Activated CD4-positive, alpha-beta T cell treated with anti-CD3 and anti-CD28 coated beads, Interleukin-2, amount 50 U/mL, for 16 hours (primary cell): Measurements from ENCODE around the gene B4GALNT1.
"Not testable (repeated sequence)": the region's sequence is repeated elsewhere in the genome, so short reads cannot be mapped to it uniquely, and the experiment has no call there.

Source experiments
- DNase-seq: peaks from one replicate; pipeline ENCODE4 v3.0.0-alpha.2; 2020

Gene B4GALNT1

DNA sequence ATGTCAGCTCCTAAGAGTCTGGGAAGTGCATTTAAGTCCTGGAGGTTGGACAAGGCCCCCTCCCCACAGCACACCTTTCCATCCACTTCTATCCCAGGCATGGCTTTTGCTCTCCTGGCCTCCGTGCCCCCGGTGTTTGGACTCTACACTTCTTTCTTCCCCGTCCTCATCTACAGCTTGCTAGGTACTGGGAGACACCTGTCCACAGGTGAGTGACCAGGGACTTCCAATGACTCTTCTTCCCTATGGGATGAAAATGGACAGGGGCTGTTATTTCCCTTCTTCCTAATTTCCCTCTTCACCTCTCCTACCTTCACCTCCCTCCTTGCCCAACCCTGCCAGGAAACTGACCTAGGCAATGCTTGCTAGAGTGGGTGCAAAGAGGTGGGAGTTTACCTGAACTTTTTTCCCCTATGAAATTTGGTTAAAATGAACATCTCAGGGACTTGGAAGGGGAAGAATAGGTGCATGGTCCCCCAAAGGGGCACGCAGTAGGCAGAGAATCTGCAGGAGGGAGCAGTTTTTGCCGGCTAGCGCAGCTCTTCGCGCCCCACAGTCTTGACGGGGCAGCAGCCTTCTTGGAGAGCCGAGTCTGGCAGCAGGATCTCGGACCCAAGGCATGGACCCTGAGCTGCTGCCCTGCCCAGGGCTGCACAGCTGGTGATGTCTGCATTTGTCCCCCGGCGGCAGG, 12.6 kb downstream of the B4GALNT1 start:
- DNase-seq, result no peak

- DNase-seq, result no peak
Measured at GRCh38 chr12:57619434-57620244, 13.4 kb downstream of the B4GALNT1 start.

DNA sequence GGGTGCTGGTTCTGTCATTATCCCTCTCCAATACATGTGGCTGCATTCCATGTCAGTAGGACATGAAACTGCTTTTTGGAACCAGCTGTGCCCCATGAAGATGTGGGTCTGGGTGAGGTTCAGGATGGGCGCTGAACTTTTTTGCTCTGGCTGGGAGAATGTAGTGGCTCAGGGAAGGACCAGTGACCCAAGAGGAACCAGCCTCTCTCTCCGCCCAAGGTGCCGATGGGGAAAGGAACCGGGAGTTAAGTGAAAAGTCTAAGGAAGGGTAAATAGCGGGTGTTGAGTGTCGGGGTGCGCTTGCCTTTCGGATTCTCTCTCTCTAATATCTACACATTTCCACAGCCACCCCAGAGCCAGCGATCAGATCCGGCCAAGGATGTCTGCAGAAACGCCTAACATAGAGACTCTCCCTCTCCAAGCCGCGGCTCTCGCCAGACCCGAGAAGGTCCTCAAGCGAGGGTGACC, 14.0 kb downstream of the B4GALNT1 start:
- no peak for DNase-seq

GRCh38 chr12:57618431-57618830, 14.6 kb downstream of the B4GALNT1 start:
- not testable (repeated sequence) for DNase-seq

GRCh38 chr12:57617942-57618341, 15.1 kb downstream of the B4GALNT1 start:
- DNase-seq, result no peak

DNA sequence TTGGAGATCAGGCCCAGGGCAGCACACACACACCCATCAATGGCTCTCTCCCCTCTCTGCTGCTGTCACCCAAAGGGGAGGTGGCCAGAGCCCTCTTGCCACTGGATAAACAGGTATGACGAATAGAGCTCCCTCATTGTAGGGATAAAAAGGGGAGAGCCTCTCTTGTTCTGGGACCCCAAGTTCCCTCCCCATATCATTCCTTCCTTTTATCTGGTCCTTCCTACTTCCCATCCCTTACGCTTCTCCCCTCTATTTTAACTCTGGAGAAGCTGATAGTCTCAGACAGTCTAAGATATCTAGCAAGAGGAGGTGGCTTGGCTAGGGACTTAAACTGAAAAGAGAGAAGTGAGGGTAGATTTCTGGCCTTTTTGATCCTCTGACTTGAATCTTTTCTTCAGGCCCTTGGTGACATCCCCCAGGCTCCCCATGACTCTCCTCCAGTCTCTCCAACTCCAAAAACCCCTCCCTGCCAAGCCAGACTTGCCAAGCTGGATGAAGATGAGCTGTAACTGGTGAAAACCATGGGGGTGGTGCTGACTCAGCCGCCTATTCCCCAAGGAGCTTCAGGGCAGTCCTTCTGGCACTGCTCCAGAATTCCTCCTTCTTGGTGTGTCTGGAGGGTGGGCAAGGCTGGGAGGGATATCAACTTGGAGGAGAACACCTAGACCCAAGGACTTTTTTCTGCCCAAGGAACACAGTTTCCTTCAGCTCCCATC, 16.5 kb downstream of the B4GALNT1 start:
- DNase-seq, result no peak

GRCh38 chr12:57615637-57616036, 17.4 kb downstream of the B4GALNT1 start:
- no peak for DNase-seq

- DNase-seq, result no peak
Measured at GRCh38 chr12:57614948-57615500, 18.0 kb downstream of the B4GALNT1 start.

DNA sequence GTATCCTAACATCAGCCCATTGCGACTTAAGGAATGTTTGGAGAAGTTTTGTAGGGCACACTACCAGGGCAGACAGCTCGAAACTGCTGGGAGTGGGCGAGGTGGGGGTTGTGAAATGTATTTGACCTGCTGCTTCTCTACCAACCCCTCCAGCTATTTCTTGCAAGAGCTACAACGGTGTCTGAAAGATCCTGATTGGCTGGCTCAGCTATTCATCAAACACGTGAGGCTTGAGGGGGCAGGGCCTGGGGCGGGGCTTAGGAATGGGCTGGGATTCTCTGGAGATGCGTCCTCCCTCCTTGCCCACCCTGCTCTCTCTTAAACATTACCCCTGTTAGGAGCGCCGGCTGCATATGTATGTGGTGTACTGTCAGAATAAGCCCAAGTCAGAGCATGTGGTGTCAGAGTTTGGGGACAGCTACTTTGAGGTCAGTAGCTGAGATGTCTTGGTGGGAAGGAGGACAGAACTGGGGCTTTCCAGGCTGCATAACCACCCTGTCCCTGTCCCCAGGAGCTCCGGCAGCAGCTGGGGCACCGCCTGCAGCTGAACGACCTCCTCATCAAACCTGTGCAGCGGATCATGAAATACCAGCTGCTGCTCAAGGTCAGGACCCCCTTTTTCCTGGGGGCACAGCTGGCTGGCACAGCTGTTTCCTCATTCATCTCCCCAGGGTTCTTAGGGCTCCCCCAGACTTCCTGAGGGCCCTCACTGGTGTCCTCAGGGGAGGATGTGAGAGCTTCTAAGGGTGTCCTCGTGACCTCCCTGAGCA, 18.6 kb downstream of the B4GALNT1 start:
- DNase-seq, result no peak

GRCh38 chr12:57613427-57614109, 19.4 kb downstream of the B4GALNT1 start:
- no peak for DNase-seq

DNA sequence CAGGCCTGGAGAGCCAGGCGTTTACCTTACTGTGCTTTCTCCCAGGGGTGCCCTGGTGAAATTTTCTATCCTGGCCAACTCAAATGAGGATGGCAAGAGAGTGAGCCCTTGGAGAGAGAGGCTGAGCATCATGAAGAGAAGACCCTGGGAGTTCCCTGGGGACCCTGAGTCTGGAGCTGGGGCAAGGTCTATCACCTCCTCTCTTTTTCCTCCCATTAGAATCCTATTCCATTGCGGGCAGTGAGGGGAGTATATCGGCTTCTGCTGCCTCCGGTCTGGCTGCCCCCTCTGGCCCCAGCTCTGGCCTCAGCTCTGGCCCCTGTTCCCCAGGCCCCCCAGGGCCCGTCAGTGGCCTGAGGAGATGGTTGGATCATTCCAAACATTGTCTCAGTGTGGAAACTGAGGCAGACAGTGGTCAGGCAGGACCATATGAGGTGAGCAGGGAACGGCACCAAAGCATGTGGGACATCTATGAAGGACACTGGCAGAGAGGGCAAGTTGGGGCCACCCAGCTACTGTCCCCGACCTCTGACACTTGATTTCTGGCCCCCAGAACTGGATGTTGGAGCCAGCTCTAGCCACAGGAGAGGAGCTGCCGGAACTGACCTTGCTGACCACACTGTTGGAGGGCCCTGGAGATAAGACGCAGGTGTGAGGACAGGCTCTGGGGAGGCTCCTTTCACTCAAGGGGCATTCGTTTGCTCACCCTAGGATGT, 20.1 kb downstream of the B4GALNT1 start:
- no peak for DNase-seq

GRCh38 chr12:57611827-57612710, 20.9 kb downstream of the B4GALNT1 start:
- DNase-seq, result no peak

GRCh38 chr12:57611108-57611826, 21.7 kb downstream of the B4GALNT1 start, which contains the start of gene ARHGEF25:
Gene ARHGEF25, plus strand, starts transcription at chr12:57611435. Its CDS starts 460 bp downstream, at chr12:57611895.
- DNase-seq, result peak; percentile 32

DNA sequence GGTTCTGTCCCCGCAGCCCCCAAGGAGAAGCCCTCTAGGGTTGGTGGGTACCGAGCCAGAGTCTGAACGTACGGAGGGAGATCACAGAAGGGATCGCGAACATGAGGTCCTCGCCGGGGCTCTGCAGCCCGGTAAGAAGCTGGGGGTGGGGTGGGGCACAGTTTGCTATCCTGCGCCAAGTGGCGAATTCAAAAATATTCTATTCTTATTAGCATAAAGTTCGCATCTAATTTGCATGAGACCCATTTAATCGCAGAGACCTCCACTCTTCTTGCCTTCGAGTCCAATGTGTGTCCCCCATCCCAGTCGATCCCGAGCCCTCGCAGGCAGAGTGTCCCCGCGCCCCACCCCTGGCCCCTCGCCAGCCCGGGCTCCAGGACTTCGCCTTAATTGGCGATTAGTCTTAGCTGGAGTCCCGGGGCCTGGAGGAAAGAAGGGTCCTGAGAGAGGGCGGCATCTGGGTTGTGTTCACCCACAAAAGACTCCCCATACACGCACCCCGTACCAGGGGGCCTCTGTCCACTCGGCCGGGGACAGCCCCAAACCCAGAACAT, 22.4 kb downstream of the B4GALNT1 start:
- no peak for DNase-seq

DNA sequence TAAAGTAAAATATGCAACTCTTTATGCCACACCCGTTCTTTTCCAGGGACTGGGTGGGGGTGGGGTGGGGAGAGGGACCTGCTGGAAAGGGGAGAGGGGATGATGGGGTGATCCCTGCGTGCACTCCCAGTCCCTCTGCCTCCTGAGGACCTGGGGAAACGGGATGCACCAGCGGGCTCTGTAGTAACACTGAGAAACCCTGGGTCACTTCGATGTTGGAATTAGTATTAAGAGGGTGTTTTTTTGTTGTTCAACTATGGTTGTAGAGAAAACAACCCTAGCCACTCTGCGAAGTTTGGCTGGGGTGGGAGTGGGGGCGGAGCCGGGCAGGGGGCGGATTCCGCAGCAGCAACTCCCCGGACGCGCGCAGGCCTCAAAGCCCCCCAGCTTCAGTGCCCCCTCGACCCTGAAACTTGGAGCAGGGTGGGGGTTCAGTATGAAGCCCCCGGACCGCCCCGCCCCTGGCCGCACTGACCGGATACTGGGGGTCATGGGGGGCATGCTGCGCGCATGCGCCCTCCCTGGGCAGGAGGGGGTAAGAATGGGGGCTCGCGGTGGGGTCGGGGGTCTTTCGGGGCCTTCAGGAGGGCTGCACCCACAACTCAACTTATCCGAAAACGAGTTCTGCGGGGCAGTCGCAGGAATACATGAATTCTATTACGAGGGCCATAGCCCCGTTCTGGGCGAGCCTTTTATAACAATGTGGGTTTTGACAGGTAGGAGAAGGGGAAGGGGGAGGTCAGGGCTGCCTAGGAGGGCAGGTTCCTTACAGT, 23.0 kb downstream of the B4GALNT1 start:
- DNase-seq, result no peak

DNA sequence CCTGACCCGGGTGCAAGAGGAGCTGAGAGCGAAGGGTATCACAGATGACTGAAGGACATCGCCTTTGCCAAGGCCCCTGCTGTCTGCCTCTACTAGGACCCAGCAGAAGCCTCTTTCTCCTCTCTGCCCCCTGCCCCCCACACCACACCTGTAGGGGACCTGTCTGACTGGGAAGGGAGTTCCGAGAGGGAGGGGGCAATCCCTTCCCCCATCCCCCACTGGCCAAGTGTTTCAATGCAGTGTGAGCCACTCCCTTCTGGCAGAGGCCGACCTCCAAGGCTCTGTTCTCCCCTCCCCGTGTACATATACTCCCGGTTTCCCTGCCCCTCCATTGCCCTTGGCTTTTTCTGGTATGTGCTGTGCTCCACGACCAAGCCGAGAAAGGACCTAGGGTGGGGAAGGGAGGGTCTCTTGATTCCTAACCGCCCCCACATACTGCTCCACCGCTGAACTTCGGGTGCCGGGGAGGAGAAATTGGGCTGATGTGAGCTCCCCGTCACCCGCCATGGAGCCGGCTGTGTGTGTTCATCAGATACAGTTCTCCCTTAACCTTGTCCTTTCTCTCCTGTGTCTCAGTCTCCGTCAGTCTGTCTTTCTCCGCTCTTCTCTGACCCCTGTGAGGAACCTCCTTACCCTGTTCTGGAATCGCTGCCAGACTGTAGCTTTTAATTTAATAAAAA, 23.8 kb downstream of the B4GALNT1 start:
- DNase-seq, result no peak

GRCh38 chr12:57607958-57608663, 24.9 kb downstream of the B4GALNT1 start:
- DNase-seq, result no peak
